A549 (cell line): ENCODE results near the gene RNASE7. TPM values are rescaled to one million over a fixed set of nuclear protein-coding genes. Genes with fewer than 3 reads are reported as not detected.

Source experiments
- ATAC-seq, 2 experiments: fragments of 200-7000 bp in 1 of 2; fragments of >200 bp in 1 of 2; cut with Nextera tagmentation in 1 of 2; cut with Tn5 transposase in 1 of 2; 3 replicates each; pipeline versions ENCODE4 v1.8.0 to v1.9.1; 2018 to 2020; ENCODE audit warnings: mild to moderate bottlenecking in 1 of 2, moderate library complexity in 1 of 2
- CTCF ChIA-PET: fragments of 300-600 bp; sonication (Branson Sonifier 250); formaldehyde crosslinking; extraction: SDS; loops from one replicate; lab custom pipeline; 2021; ENCODE audit warnings: antibody characterized with exemption, inconsistent platforms; lab: Yijun Ruan, JAX
- POLR2A ChIA-PET: fragments of 350-600 bp; formaldehyde crosslinking; extraction: SDS; loops from one replicate; lab custom pipeline; 2021; ENCODE audit warnings: antibody characterized with exemption, inconsistent platforms; lab: Yijun Ruan, JAX
- DNase-seq, 2 experiments: peaks; one replicate each; pipeline versions ENCODE4 v3.0.0 to v3.0.0-alpha.2; 2011 to 2016; ENCODE audit warnings: low read depth in 1 of 2, low spot score in 1 of 2
- FAIRE-seq: peaks from 2 replicates; lab custom pipeline; 2011; peaks lifted over from hg19 to GRCh38; lab: Jason Lieb, UNC
- H3K27ac ChIP-seq, 2 experiments: fragments of >200 bp; sonication (Bioruptor Twin); formaldehyde crosslinking; 3 replicates each; pipeline ENCODE4 v1.5.1; 2016 to 2017
- H3K4me1 ChIP-seq: fragments of >200 bp; sonication (Bioruptor Twin); formaldehyde crosslinking; 3 replicates; pipeline ENCODE4 v1.6.1; 2016
- H3K4me2 ChIP-seq: fragments of >200 bp; sonication (Bioruptor Twin); formaldehyde crosslinking; 3 replicates; pipeline ENCODE4 v1.6.1; 2016
- H3K4me3 ChIP-seq: fragments of >200 bp; sonication (Bioruptor Twin); formaldehyde crosslinking; 3 replicates; pipeline ENCODE4 v1.5.1; 2016
- H3K9me3 ChIP-seq: fragments of >200 bp; sonication (Bioruptor Twin); formaldehyde crosslinking; 3 replicates; pipeline ENCODE4 v1.6.1; 2016
- CBX8 ChIP-seq: fragments of 200-600 bp; sonication (generic); IDR thresholded peaks from 2 replicates; pipeline ENCODE4 v1.6.1; 2016
- ELK1 ChIP-seq: fragments of 150-350 bp; IDR thresholded peaks from 2 replicates; pipeline ENCODE4 v1.6.1; 2014; ENCODE audit warnings: low read depth, mild to moderate bottlenecking, low read length
- GATA3 ChIP-seq: IDR thresholded peaks from 2 replicates; pipeline ENCODE4 v1.6.1; 2012; ENCODE audit warnings: borderline replicate concordance
- HMGXB4 ChIP-seq: fragments of 250-450 bp; sonication (Bioruptor Pico); IDR thresholded peaks from 2 replicates; pipeline ENCODE4 v1.5.0; 2021; ENCODE audit warnings: mild to moderate bottlenecking, moderate library complexity, borderline replicate concordance
- HOXA7 ChIP-seq: fragments of 250-450 bp; sonication (Bioruptor Pico); IDR thresholded peaks from 2 replicates; pipeline ENCODE4 v1.5.0; 2020; ENCODE audit warnings: mild to moderate bottlenecking, moderate library complexity
- HOXB13 ChIP-seq: fragments of 250-450 bp; sonication (Bioruptor Pico); IDR thresholded peaks from 2 replicates; pipeline ENCODE4 v1.5.0; 2020; ENCODE audit warnings: low read depth, mild to moderate bottlenecking, moderate library complexity
- HOXB5 ChIP-seq: fragments of 250-450 bp; sonication (Bioruptor Pico); IDR thresholded peaks from 2 replicates; pipeline ENCODE4 v1.5.0; 2020; ENCODE audit warnings: mild to moderate bottlenecking, moderate library complexity
- KDM1A ChIP-seq: fragments of 200-600 bp; sonication (generic); IDR thresholded peaks from 2 replicates; pipeline ENCODE4 v1.6.1; 2016; ENCODE audit warnings: low read depth, mild to moderate bottlenecking
- KDM5A ChIP-seq: fragments of 200-600 bp; sonication (generic); IDR thresholded peaks from 2 replicates; pipeline ENCODE4 v1.6.1; 2016; ENCODE audit warnings: antibody characterized with exemption, mild to moderate bottlenecking
- PBX3 ChIP-seq: IDR thresholded peaks from 2 replicates; pipeline ENCODE4 v1.6.1; 2012
- PHF8 ChIP-seq: fragments of 200-600 bp; sonication (generic); IDR thresholded peaks from 2 replicates; pipeline ENCODE4 v1.6.1; 2016; ENCODE audit warnings: low read depth, mild to moderate bottlenecking, antibody characterized with exemption, moderate library complexity, borderline replicate concordance
- RAD21 ChIP-seq, 2 experiments: fragments of >200 bp in 1 of 2; sonication (Bioruptor Twin) in 1 of 2; formaldehyde crosslinking in 1 of 2; IDR thresholded peaks in 1 of 2; conservative IDR thresholded peaks in 1 of 2; 2 replicates in 1 of 2; 3 replicates in 1 of 2; pipeline ENCODE4 v1.6.1; 2012 to 2018; ENCODE audit warnings: inconsistent platforms in 1 of 2
- RNF2 ChIP-seq: fragments of 200-600 bp; sonication (generic); IDR thresholded peaks from 2 replicates; pipeline ENCODE4 v1.6.1; 2016; ENCODE audit warnings: low read depth, mild to moderate bottlenecking, antibody characterized with exemption, moderate library complexity, borderline replicate concordance
- USF2 ChIP-seq: fragments of 450-650 bp; IDR thresholded peaks from 2 replicates; pipeline ENCODE4 v1.6.1; 2014; ENCODE audit warnings: antibody characterized with exemption
- ZFP36 ChIP-seq: fragments of 450-650 bp; IDR thresholded peaks from 2 replicates; pipeline ENCODE4 v1.6.1; 2014; ENCODE audit warnings: borderline replicate concordance; ENCODE audit not compliant: partially characterized antibody
- WGBS: methylation state at CpG from one replicate; pipeline ENCODE4 v1.1.6; 2017; ENCODE audit errors: missing lambda C conversion rate; 5-methylcytosine and 5-hydroxymethylcytosine counted together
- polyA plus RNA-seq, 4 experiments: library from polyadenylated mRNA; depleted of rRNA in 3 of 4; stranded (reverse); fragments of >200 nt; fragmentation: RNase III in 1 of 4; extraction: RNeasy Plus Mini Kit Qiagen cat#74134 plus additional on column Dnase treatment in 1 of 4; gene quantifications; 2 replicates in 3 of 4; 3 replicates in 1 of 4; pipeline ENCODE4 v1.2.3, GENCODE V29; 2011 to 2017

The RNASE7 gene
- polyA plus RNA-seq, 2 of the 4 experiments (the other 2 are of a cell fraction) = not detected

- H3K27ac ChIP-seq = no peak overlapping the region
- WGBS = 36% methylated on average over 3 of the region's 3 CpGs
- H3K4me3 ChIP-seq = no peak overlapping the region
- no peaks in the 10 kb centered on the region for H3K9me3 ChIP-seq
- no peak overlapping the region for H3K4me2 ChIP-seq
- ATAC-seq (no peak), FAIRE-seq (no peak), DNase-seq (no peak)
- peaks cover 2% of the 10 kb centered on the region; the same call in 1 of the 3 replicates for H3K4me1 ChIP-seq
- ChIA-PET POLR2A (no interaction called here), CTCF (interaction anchor here (1.4 to 6.8 kb wide), 8 partner anchors 8 to 55 kb away, joined by 3 to 44 read pairs (median 13); no protein-coding TSS in a partner anchor)
- TF ChIP-seq ELK1 (no peak), HMGXB4 (no peak), PBX3 (no peak), KDM5A (no peak), PHF8 (no peak), KDM1A (no peak), ZFP36 (no peak), USF2 (no peak), RAD21 (conservative IDR thresholded peaks at IDR 0.05 in 1 of 2, IDR thresholded peaks at IDR 0.05 in 1 of 2) (no peak)
Measured at GRCh38 chr14:21049271-21049673, 7.1 kb downstream of the RNASE7 start.

- CTCF ChIA-PET = interaction anchor here (1.0 to 6.8 kb wide), 10 partner anchors 9 to 195 kb away, joined by 3 to 44 read pairs (median 4); partner anchors contain the start of gene SLC39A2
Measured at GRCh38 chr14:21050597-21050996, 8.4 kb downstream of the RNASE7 start.

More at GRCh38 chr14:21050597-21050996, 8.4 kb downstream of the RNASE7 start:
- DNase-seq (no peak), FAIRE-seq (no peak), ATAC-seq (no peak)
- no peaks in the 10 kb centered on the region for H3K9me3 ChIP-seq
- H3K4me1 ChIP-seq = peaks cover 14% of the 10 kb centered on the region
- POLR2A ChIA-PET = no interaction called here
- 41% methylated on average over 3 of the region's 3 CpGs for WGBS
- no peak overlapping the region for H3K4me3 ChIP-seq
- TF ChIP-seq KDM5A (no peak), CBX8 (no peak), RNF2 (no peak), HOXB5 (CRISPR knock-in tag) (no peak), HOXB13 (no peak), USF2 (no peak), GATA3 (no peak), HOXA7 (CRISPR knock-in tag) (no peak)
- no peak overlapping the region for H3K27ac ChIP-seq
- H3K4me2 ChIP-seq = no peak overlapping the region
